AG04450 (cell line): ENCODE data around the gene CRELD2. TPM values are rescaled to one million over a fixed set of nuclear protein-coding genes. Genes with fewer than 3 reads are reported as not detected.
A peak's percentile ranks its signal among the peaks of the same experiment; 100 is the strongest.

Source experiments
- CTCF ChIA-PET: fragments of 300-600, 350-600 bp; formaldehyde crosslinking; extraction: SDS; loops from one replicate; lab custom pipeline; 2022; ENCODE audit warnings: antibody characterized with exemption, inconsistent platforms; lab: Charles Lee
- POLR2A ChIA-PET: fragments of 350-600 bp; formaldehyde crosslinking; extraction: SDS; loops from one replicate; lab custom pipeline; 2021; ENCODE audit warnings: antibody characterized with exemption, inconsistent platforms; lab: Yijun Ruan, JAX
- DNase-seq: peaks from one replicate; pipeline ENCODE4 v3.0.0-alpha.2; 2011; ENCODE audit warnings: low read depth, low spot score
- H3K27ac ChIP-seq: one replicate; pipeline ENCODE4 v1.5.1; 2012; ENCODE audit warnings: low read depth, low read length, control low read depth
- H3K27me3 ChIP-seq: one replicate; pipeline ENCODE4 v1.6.0; 2012; ENCODE audit warnings: low read length; ENCODE audit not compliant: control insufficient read depth, insufficient read depth
- H3K4me3 ChIP-seq: 2 replicates; pipeline ENCODE4 v1.5.1; 2011; ENCODE audit warnings: mild to moderate bottlenecking, low read depth, low read length, control low read depth
- H3K9me3 ChIP-seq: 2 replicates; pipeline ENCODE4 v1.5.1; 2012; ENCODE audit warnings: low read length; ENCODE audit not compliant: control insufficient read depth, insufficient read depth
- polyA plus RNA-seq: library from polyadenylated mRNA; depleted of rRNA; stranded (reverse); fragments of >200 nt; gene quantifications from 2 replicates; pipeline ENCODE4 v1.2.3, GENCODE V29; 2011
- TF ChIP-seq, protein P1 (sequence below): IDR thresholded peaks from 2 replicates; pipeline ENCODE4 v1.5.1; 2011; ENCODE audit warnings: low read depth, low read length, control low read depth, inconsistent platforms

The CRELD2 gene
- polyA plus RNA-seq, 1 experiment = 31.6 TPM

DNA sequence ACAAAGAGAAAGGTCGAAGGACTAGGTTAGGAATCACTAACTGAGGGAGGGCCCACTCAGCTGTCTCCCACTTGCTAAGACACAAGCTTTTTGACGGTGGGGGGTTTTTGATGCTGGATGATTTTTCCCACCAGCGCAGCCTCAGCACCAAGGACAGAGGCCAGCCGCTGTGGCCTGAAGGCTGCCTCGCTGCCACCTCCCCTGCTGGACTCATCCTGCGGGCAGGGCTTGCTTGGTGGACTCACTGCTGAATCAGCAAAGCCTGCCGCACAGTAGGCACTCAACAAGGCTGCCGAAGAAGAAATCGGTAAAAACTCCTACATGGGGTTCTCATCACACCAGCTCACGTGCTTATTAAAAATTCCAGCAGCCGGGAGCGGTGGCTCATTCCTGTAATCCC is 2.8 kb upstream of the CRELD2 start:
- TF ChIP-seq, protein P1, sequence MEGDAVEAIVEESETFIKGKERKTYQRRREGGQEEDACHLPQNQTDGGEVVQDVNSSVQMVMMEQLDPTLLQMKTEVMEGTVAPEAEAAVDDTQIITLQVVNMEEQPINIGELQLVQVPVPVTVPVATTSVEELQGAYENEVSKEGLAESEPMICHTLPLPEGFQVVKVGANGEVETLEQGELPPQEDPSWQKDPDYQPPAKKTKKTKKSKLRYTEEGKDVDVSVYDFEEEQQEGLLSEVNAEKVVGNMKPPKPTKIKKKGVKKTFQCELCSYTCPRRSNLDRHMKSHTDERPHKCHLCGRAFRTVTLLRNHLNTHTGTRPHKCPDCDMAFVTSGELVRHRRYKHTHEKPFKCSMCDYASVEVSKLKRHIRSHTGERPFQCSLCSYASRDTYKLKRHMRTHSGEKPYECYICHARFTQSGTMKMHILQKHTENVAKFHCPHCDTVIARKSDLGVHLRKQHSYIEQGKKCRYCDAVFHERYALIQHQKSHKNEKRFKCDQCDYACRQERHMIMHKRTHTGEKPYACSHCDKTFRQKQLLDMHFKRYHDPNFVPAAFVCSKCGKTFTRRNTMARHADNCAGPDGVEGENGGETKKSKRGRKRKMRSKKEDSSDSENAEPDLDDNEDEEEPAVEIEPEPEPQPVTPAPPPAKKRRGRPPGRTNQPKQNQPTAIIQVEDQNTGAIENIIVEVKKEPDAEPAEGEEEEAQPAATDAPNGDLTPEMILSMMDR = no peak
- Histone ChIP-seq H3K27ac (no peak overlapping the region), H3K4me3 (no peak overlapping the region), H3K9me3 (no peaks in the 10 kb centered on the region; the same call in 1 of the 2 replicates), H3K27me3 (no peaks in the 10 kb centered on the region)
- CTCF ChIA-PET = no interaction called here
- no peak for DNase-seq
- POLR2A ChIA-PET = no interaction called here

DNA sequence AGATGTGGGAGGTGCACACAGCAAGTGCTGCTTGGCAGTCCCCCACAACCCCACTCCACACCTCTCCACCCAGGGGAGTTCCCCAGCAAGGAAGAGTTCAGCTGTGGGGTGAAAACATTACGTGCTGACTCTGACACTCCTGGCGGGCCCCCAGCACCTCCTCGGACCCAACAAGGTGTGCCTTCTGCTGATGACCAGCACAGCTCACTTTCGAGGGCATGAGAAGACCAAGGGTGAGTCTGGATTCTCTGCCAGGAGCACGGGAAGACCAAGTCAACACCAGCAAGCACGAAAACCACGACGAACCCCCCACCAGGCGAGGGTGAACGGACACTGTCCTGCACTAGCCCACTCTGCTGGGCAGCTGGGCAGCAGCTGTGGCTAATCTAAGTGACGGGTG is 1.6 kb upstream of the CRELD2 start:
- H3K27me3 ChIP-seq = no peaks in the 10 kb centered on the region
- H3K27ac ChIP-seq = no peak overlapping the region
- no peak overlapping the region for H3K4me3 ChIP-seq
- TF ChIP-seq, protein P1 = no peak
- H3K9me3 ChIP-seq = no peaks in the 10 kb centered on the region; the same call in 1 of the 2 replicates
- ChIA-PET CTCF (no interaction called here), POLR2A (no interaction called here)
- DNase-seq = no peak

DNA sequence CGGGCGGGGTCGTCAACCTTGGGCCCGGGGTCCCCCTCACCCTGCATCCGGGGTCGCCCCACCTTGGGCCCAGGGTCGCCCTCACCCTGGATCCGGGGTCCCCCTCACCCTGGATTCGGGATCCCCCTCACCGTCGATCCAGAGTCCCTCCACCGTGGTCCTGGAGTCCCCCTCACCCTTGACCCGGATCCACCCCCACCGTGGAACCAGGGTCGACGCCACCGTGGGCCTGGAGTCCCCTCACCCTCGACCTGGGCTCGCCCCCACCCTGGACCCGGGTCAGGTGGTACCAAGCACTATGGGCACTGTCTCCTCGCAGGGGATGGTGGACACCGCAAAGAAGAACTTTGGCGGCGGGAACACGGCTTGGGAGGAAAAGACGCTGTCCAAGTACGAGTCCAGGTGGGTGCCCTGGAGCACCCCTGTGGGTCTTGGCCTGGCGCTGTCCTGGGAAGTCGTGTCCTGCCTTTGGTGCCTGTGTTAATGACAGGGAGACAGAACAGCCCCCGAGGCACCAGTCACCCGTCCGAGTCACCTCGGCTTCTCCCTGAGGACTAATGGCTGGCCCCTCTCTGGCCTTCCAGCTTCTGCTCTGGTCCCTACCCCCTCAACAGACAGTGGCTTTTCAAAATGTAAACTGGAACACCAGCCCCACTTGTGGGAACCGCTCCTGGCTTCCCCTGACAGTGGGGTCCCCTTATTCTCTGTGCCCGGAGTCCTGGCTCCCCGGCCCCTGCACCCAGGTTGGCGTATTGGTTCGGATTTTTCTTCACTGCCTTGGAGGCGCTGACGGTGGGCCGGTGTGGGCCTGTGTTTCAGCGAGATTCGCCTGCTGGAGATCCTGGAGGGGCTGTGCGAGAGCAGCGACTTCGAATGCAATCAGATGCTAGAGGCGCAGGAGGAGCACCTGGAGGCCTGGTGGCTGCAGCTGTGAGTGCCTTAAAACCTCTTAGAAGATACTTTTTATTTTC is 762 bp downstream of the CRELD2 start:
- DNase-seq = no peak
- ChIA-PET CTCF (interaction anchor here (0.8 kb wide), 1 partner anchor 111 kb away, joined by 3 read pairs; no protein-coding TSS in a partner anchor), POLR2A (no interaction called here)
- Histone ChIP-seq H3K9me3 (no peaks in the 10 kb centered on the region; the same call in 1 of the 2 replicates), H3K4me3 (peak overlapping the region; percentile 70), H3K27me3 (no peaks in the 10 kb centered on the region), H3K27ac (no peak overlapping the region)
- TF ChIP-seq, protein P1 = no peak

DNA sequence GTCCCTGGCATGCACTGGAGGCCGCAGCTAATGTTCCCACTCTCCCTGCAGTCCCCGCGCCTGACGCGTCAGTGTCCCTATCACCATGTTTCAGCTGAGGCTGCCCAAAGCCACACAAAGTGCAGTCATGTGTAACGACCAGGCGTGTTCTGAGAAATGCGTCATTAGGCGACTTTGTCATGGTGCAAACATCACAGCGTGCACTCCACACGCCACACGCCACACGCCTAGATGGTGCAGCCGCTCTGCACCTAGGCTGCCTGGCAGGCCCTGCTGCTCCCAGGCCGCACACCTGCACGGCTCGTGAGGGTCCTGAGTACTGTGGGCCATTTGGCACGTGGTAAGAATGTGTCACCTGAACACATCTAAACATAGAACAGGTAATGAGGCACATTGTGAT is 2.4 kb downstream of the CRELD2 start:
- H3K27me3 ChIP-seq = no peaks in the 10 kb centered on the region
- H3K4me3 ChIP-seq = no peak overlapping the region
- no peaks in the 10 kb centered on the region; the same call in 1 of the 2 replicates for H3K9me3 ChIP-seq
- TF ChIP-seq, protein P1 = no peak
- ChIA-PET CTCF (no interaction called here), POLR2A (no interaction called here)
- no peak overlapping the region for H3K27ac ChIP-seq
- DNase-seq = no peak

DNA sequence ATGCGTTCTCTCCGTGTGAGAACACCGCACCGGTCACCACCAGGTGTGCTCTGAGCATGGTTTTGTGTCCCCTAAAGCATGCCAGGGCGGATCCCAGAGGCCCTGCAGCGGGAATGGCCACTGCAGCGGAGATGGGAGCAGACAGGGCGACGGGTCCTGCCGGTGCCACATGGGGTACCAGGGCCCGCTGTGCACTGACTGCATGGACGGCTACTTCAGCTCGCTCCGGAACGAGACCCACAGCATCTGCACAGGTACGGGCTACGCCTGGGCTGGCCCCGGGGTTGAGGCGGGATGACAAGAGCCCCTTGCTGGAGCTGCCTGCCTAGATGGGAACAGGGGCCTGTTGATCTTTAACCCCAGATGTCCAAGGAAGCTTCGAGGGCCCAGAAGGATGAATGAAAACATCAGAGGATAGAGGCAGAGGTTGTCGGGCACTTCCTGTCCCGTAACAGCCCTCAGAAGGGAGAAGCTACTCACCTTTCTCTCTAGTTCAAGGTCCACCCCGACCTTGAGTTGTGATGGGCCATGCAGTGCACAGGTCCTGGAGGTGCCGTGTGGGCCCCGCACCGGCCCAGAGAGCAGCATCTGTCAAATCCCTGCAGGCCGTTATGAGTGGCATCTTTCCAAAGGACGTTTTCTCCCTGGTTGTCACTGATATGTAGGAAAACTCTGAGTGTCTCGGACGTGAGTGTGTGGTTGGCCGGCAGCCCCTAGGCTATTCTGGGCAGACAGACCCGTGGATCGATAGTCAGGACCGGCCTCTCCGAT is 3.3 kb downstream of the CRELD2 start:
- CTCF ChIA-PET = no interaction called here
- POLR2A ChIA-PET = no interaction called here
- TF ChIP-seq, protein P1 = no peak
- Histone ChIP-seq H3K4me3 (no peak overlapping the region), H3K27ac (no peak overlapping the region), H3K27me3 (no peaks in the 10 kb centered on the region), H3K9me3 (no peaks in the 10 kb centered on the region; the same call in 1 of the 2 replicates)
- DNase-seq = no peak
